MCF 10A (cell line): ENCODE measurements around the gene SVIP. TPM values are rescaled to one million over a fixed set of nuclear protein-coding genes. Genes with fewer than 3 reads are reported as not detected.

Experiments used
- BruUV-seq: library from RNA; stranded (reverse); fragments of 400-500 nt; replicated peaks from 2 replicates; lab custom pipeline; 2021; lab: Mats Ljungman, UMichigan
- CTCF ChIA-PET: fragments of 300-600 bp; sonication (Branson Sonifier 250); formaldehyde crosslinking; extraction: SDS; loops from one replicate; lab custom pipeline; 2021; ENCODE audit warnings: antibody characterized with exemption, inconsistent platforms; lab: Yijun Ruan, JAX
- POLR2A ChIA-PET: fragments of 300-600, 350-650 bp; sonication (Branson Sonifier 250); formaldehyde crosslinking; extraction: SDS; loops from one replicate; lab custom pipeline; 2020; ENCODE audit warnings: antibody characterized with exemption, inconsistent platforms; lab: Yijun Ruan, JAX
- DNase-seq: peaks from one replicate; pipeline ENCODE4 v3.0.0-alpha.2; 2018; ENCODE audit not compliant: unreplicated experiment
- H3K27ac Mint-ChIP-seq: one replicate; pipeline ENCODE4 v1.8.0; 2022; ENCODE audit warnings: mild to moderate bottlenecking, low read depth, mixed read lengths; ENCODE audit not compliant: unreplicated experiment
- H3K27me3 Mint-ChIP-seq: one replicate; pipeline ENCODE4 v1.8.0; 2022; ENCODE audit warnings: mixed read lengths; ENCODE audit not compliant: insufficient read depth, unreplicated experiment
- H3K36me3 Mint-ChIP-seq: one replicate; pipeline ENCODE4 v1.8.0; 2022; ENCODE audit warnings: mild to moderate bottlenecking, moderate library complexity, mixed read lengths; ENCODE audit not compliant: insufficient read depth, unreplicated experiment
- H3K4me1 Mint-ChIP-seq: one replicate; pipeline ENCODE4 v1.8.0; 2022; ENCODE audit warnings: mixed read lengths; ENCODE audit not compliant: insufficient read depth, unreplicated experiment
- H3K4me3 Mint-ChIP-seq: one replicate; pipeline ENCODE4 v1.8.0; 2022; ENCODE audit warnings: mild to moderate bottlenecking, moderate library complexity, mixed read lengths; ENCODE audit not compliant: unreplicated experiment
- H3K9me3 Mint-ChIP-seq: one replicate; pipeline ENCODE4 v1.8.0; 2022; ENCODE audit warnings: mixed read lengths; ENCODE audit not compliant: unreplicated experiment
- intact Hi-C: fragments of 100-400 bp; cut with micrococcal nuclease; formaldehyde crosslinking; loops from 2 replicates; pipeline ENCODE4 v1.14.1; 2022
- total RNA-seq: library from RNA; stranded (reverse); gene quantifications from 2 replicates; pipeline ENCODE4 v1.2.3, GENCODE V29; 2022
- TF ChIP-seq, protein P1 (sequence below): fragments of 200-600 bp; IDR thresholded peaks from one replicate; pipeline ENCODE4 v1.8.0; 2022; ENCODE audit warnings: antibody characterized with exemption, mild to moderate bottlenecking; ENCODE audit not compliant: unreplicated experiment

The SVIP gene
- total RNA-seq, 1 experiment from 2014 or later: 8.6 TPM

DNA sequence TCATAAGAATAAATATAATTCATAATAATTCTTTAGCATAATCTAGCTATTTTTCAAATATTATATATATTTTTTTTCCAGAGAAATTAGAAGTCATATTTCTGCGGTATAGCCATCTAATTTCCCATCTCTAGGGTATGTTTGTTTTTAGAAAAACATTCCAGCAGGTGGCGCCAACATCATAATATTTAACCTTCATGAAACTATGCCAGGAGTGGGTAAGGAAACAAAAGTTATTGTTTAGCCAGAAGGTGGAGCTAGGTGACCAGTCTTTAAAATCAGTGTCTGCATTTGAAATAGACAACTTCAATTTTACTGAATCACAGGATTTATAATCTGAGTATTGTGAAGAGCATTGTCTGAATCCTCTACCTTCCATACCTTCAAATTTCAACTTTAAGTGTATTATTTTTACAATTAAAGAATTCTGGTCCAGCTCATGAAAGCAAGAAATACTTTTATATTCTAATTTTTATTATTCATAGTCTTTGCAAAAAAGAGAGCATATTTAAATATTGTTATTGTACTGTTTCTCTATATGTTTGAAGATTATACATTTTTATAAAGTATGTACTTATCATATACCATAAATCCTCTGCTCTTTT, 46.4 kb upstream of the SVIP start:
- intact Hi-C loops: loop anchor here (5.0 kb wide), 2 partner anchors 46 to 676 kb away; no protein-coding TSS in a partner anchor
- no peak overlapping the region for H3K27ac Mint-ChIP-seq

DNA sequence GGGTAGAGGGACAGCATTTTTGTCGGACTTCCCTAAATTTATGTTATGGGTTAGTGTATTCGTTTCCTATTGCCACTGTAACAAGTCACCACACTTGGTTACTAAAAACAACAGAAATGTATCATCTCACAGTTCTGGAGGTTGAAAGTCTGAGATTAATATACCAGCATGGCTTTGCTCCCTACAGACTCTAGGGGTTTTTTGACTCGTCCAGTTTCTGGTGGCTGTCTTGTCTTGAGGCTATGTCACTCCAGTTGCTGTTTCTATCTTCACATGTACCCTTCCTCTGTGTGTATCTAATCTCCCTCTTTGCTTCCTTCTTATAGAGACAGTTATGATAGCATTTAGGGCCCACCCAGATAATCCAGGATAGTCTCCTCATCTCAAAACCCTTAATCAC, 39.7 kb upstream of the SVIP start:
- TF ChIP-seq, protein P1, sequence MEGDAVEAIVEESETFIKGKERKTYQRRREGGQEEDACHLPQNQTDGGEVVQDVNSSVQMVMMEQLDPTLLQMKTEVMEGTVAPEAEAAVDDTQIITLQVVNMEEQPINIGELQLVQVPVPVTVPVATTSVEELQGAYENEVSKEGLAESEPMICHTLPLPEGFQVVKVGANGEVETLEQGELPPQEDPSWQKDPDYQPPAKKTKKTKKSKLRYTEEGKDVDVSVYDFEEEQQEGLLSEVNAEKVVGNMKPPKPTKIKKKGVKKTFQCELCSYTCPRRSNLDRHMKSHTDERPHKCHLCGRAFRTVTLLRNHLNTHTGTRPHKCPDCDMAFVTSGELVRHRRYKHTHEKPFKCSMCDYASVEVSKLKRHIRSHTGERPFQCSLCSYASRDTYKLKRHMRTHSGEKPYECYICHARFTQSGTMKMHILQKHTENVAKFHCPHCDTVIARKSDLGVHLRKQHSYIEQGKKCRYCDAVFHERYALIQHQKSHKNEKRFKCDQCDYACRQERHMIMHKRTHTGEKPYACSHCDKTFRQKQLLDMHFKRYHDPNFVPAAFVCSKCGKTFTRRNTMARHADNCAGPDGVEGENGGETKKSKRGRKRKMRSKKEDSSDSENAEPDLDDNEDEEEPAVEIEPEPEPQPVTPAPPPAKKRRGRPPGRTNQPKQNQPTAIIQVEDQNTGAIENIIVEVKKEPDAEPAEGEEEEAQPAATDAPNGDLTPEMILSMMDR: no peak
- CTCF ChIA-PET: no interaction called here
- DNase-seq: no peak
- no peak overlapping the region for H3K27ac Mint-ChIP-seq
- H3K9me3 Mint-ChIP-seq: no peaks in the 10 kb centered on the region
- H3K36me3 Mint-ChIP-seq: no peaks in the 10 kb centered on the region
- intact Hi-C loops: no loop called here
- POLR2A ChIA-PET: no interaction called here
- no peaks in the 10 kb centered on the region for H3K4me1 Mint-ChIP-seq
- BruUV-seq: no TSS peak
- H3K27me3 Mint-ChIP-seq: peaks cover 17% of the 10 kb centered on the region
- H3K4me3 Mint-ChIP-seq: no peak overlapping the region

More for the DNA sequence above, 46.4 kb upstream of the SVIP start:
- no TSS peak for BruUV-seq
- no peaks in the 10 kb centered on the region for H3K36me3 Mint-ChIP-seq
- H3K4me3 Mint-ChIP-seq: no peak overlapping the region
- H3K27me3 Mint-ChIP-seq: peaks cover 45% of the 10 kb centered on the region
- H3K4me1 Mint-ChIP-seq: no peaks in the 10 kb centered on the region
- DNase-seq: peak; percentile 90
- TF ChIP-seq, protein P1: peak; percentile 65
- no peaks in the 10 kb centered on the region for H3K9me3 Mint-ChIP-seq
- POLR2A ChIA-PET: no interaction called here
- CTCF ChIA-PET: interaction anchor here (0.6 to 3.3 kb wide), 13 partner anchors 9 to 1678 kb away, joined by 3 to 16 read pairs (median 4); partner anchors contain the start of genes CCDC179 and SVIP

DNA sequence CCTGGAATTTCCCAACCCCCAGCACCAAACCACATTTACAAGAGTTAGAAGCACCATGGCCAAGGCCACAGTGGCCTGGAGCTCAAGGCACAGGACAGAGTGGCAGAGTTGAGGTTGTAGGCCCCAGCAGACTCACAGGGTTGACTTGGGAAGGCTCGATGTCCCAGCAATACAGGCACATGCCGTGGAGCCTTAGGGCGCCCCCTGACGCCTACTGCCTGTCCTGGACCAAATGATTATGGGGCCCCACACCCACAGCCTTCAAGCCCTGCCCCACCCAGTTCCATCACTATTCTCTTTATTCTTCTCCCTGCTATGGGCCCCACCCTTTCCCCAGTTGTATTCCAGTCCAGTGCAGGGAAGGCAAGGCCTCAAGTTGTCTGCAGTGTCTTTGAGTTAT, 30.6 kb upstream of the SVIP start, which contains the start of gene CCDC179:
Gene CCDC179, minus strand, starts transcription at position 234 of the 400 bp plus-strand sequence. Its CDS starts 53 bp downstream, at position 181.
- no peaks in the 10 kb centered on the region for H3K4me1 Mint-ChIP-seq
- H3K36me3 Mint-ChIP-seq: no peaks in the 10 kb centered on the region
- H3K27ac Mint-ChIP-seq: no peak within 1 kb of the TSS
- CTCF ChIA-PET: interaction anchor here (0.6 to 2.3 kb wide), 4 partner anchors 9 to 1890 kb away, joined by 3 to 11 read pairs (median 4); no protein-coding TSS in a partner anchor
- no peaks in the 10 kb centered on the region for H3K9me3 Mint-ChIP-seq
- TF ChIP-seq, protein P1: no peak
- BruUV-seq: no TSS peak
- no peak for DNase-seq
- POLR2A ChIA-PET: no interaction called here
- H3K27me3 Mint-ChIP-seq: peaks cover 14% of the 10 kb centered on the region
- no peak within 1 kb of the TSS for H3K4me3 Mint-ChIP-seq
- intact Hi-C loops: no loop called here

DNA sequence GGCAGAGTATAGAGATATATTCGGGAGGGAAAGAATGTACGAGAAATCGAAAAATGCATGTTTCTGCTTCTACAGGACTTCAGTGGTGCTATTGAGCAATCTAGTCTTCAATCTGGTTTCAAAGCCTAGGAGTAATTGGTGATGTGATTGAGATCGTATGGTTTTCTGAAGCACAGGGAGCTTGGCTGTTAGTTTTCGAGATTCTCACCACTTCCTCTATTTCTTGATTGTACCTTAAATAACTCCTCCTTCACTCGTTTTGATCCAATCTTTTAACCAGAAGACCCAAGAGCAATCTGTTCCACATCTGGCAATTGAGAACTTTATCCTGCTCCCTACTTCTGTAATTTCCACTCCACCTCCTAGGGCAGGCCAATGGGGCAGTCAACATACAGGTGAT, 30.2 kb upstream of the SVIP start:
- Mint-ChIP-seq H3K4me3 (no peak overlapping the region), H3K36me3 (no peaks in the 10 kb centered on the region), H3K4me1 (no peaks in the 10 kb centered on the region), H3K27ac (no peak overlapping the region), H3K27me3 (peaks cover 18% of the 10 kb centered on the region), H3K9me3 (no peaks in the 10 kb centered on the region)
- ChIA-PET CTCF (interaction anchor here (0.5 to 2.3 kb wide), 3 partner anchors 8 to 1516 kb away, joined by 3 to 11 read pairs (median 3); no protein-coding TSS in a partner anchor), POLR2A (no interaction called here)
- intact Hi-C loops: no loop called here
- DNase-seq: no peak
- BruUV-seq: no TSS peak
- TF ChIP-seq, protein P1: no peak
